ENCODE results near the gene NDST4. TPM values are rescaled to one million over a fixed set of nuclear protein-coding genes. Genes with fewer than 3 reads are reported as not detected.

The NDST4 gene
- total and polyA plus RNA-seq, 2 of the 4 experiments (the other 2 are of a cell fraction), result not detected

GRCh38 chr4:114782415-114783214 lies 330.8 kb downstream of the NDST4 start:
- no peak overlapping the region for H2BK120ac ChIP-seq (ENCODE audit: low read depth, low read length)
- H3K4me3 ChIP-seq (ENCODE audit: insufficient read depth, low read depth, low read length), result no peak overlapping the region
- H4K91ac ChIP-seq (ENCODE audit: insufficient read depth, low read depth, low read length), result no peak overlapping the region
- no CpG with 5 or more reads among the region's 6 CpGs for WGBS, 2 experiments (ENCODE audit: extremely low coverage in 2 of 2, insufficient read length in 1 of 2)
- intact Hi-C loops (cut with micrococcal nuclease), result no loop called here
- H3K18ac ChIP-seq (ENCODE audit: low read depth, low read length), result no peak overlapping the region
- ChIA-PET CTCF (no interaction called here), POLR2A (ENCODE audit: unreplicated experiment) (no interaction called here)
- no peak for ATAC-seq (ENCODE audit: low read depth)
- no peaks in the 10 kb centered on the region for H3K79me1 ChIP-seq (ENCODE audit: low read depth in 1 of 2, low read length in 2 of 2)
- no peaks in the 10 kb centered on the region for H3K9me3 ChIP-seq (ENCODE audit: control insufficient read depth, insufficient read depth, low read length)
- H3K36me3 ChIP-seq (ENCODE audit: control insufficient read depth, insufficient read depth, low read length), result no peaks in the 10 kb centered on the region
- H3K56ac ChIP-seq (ENCODE audit: extremely low read depth, insufficient read depth, low read length), result no peak overlapping the region
- dilution Hi-C loops (cut with HindIII; ENCODE audit: low sequenced_read_pairs, unreplicated experiment), result no loop called here
- no peak overlapping the region for H3K4ac ChIP-seq (ENCODE audit: low read depth, low read length)
- no peak overlapping the region for H4K5ac ChIP-seq (ENCODE audit: low read depth, low read length)
- no peak overlapping the region for H3K9ac ChIP-seq (ENCODE audit: low read depth, low read length)
- no peaks in the 10 kb centered on the region for H4K20me1 ChIP-seq (ENCODE audit: insufficient read depth, low read length)
- H3K4me2 ChIP-seq (ENCODE audit: low read depth, low read length), result no peak overlapping the region
- H3K27ac ChIP-seq (ENCODE audit: insufficient read depth, low read length), result no peak overlapping the region
- H2BK15ac ChIP-seq (ENCODE audit: low read depth, low read length), result no peak overlapping the region
- no peak overlapping the region for H2BK20ac ChIP-seq (ENCODE audit: low read depth, low read length)
- no peak overlapping the region for H2AK5ac ChIP-seq (ENCODE audit: low read depth, low read length)
- no peak overlapping the region for H2AK9ac ChIP-seq (replicated peaks; ENCODE audit: low read depth, low read length, poor library complexity)
- H3K27me3 ChIP-seq (ENCODE audit: control insufficient read depth, insufficient read depth, low read length), result no peaks in the 10 kb centered on the region
- no peak overlapping the region for H2AFZ ChIP-seq (replicated peaks; ENCODE audit: low read length, poor library complexity)
- H3K14ac ChIP-seq (replicated peaks; ENCODE audit: low read depth, low read length), result no peak overlapping the region
- in situ Hi-C loops (cut with MboI; ENCODE audit: low sequenced_read_pairs), result no loop called here
- no peak overlapping the region for H4K8ac ChIP-seq (ENCODE audit: low read depth in 2 of 2, low read length in 2 of 2)
- no peaks in the 10 kb centered on the region for H3K9me1 ChIP-seq (ENCODE audit: insufficient read depth, low read length)
- H3K4me1 ChIP-seq (ENCODE audit: control insufficient read depth, insufficient read depth, low read length), result no peaks in the 10 kb centered on the region
- no peak overlapping the region for H2BK5ac ChIP-seq (ENCODE audit: low read depth, low read length, poor library complexity, severe bottlenecking)
- no peak for DNase-seq
- TF ChIP-seq MAFK (IDR thresholded peaks at IDR 0.05; ENCODE audit: low read depth, low read length), result no peak
- TF ChIP-seq RFX5 (IDR thresholded peaks at IDR 0.05; ENCODE audit: low read depth, low read length), result no peak
- no peak for TF ChIP-seq CEBPB (IDR thresholded peaks at IDR 0.05; ENCODE audit: low read depth, low read length)
- no peak for TF ChIP-seq SMC3 (IDR thresholded peaks at IDR 0.05; ENCODE audit: low read depth, low read length)
- TF ChIP-seq FOS (IDR thresholded peaks at IDR 0.05; ENCODE audit: low read depth, low read length), result no peak
- no peak for TF ChIP-seq RAD21 (IDR thresholded peaks at IDR 0.05; ENCODE audit: low read length)
- TF ChIP-seq NFE2L2 (IDR thresholded peaks at IDR 0.05; ENCODE audit: low read depth, low read length), result no peak
- no peak for TF ChIP-seq RCOR1 (IDR thresholded peaks at IDR 0.05; ENCODE audit: insufficient replicate concordance, low read length)
- no peak for TF ChIP-seq MAZ (IDR thresholded peaks at IDR 0.05; ENCODE audit: borderline replicate concordance, low read depth, low read length)
- TF ChIP-seq, protein P1, sequence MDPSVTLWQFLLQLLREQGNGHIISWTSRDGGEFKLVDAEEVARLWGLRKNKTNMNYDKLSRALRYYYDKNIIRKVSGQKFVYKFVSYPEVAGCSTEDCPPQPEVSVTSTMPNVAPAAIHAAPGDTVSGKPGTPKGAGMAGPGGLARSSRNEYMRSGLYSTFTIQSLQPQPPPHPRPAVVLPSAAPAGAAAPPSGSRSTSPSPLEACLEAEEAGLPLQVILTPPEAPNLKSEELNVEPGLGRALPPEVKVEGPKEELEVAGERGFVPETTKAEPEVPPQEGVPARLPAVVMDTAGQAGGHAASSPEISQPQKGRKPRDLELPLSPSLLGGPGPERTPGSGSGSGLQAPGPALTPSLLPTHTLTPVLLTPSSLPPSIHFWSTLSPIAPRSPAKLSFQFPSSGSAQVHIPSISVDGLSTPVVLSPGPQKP (IDR thresholded peaks at IDR 0.05; ENCODE audit: borderline replicate concordance, low read depth, low read length), result no peak
- TF ChIP-seq POLR2A (IDR thresholded peaks at IDR 0.05; ENCODE audit: low read depth, low read length), result no peak
- no peak for TF ChIP-seq MXI1 (IDR thresholded peaks at IDR 0.05; ENCODE audit: borderline replicate concordance, low read depth, low read length)
- TF ChIP-seq CTCF (conservative IDR thresholded peaks at IDR 0.05; ENCODE audit: low read depth, low read length), result no peak
- no peak overlapping the region for H3K23ac ChIP-seq (ENCODE audit: low read depth, low read length)
- no TSS peak for BruUV-seq (replicated peaks)
